Measurements from ENCODE around the gene TMEM80. TPM values are rescaled to one million over a fixed set of nuclear protein-coding genes. Genes with fewer than 3 reads are reported as not detected.

TMEM80 gene
- total RNA-seq, 4 donors from 2014 or later: 15.3 to 43.9 (median 38.1) TPM

- peak within 1 kb of the TSS; percentile 78 to 98 (median 96) for H3K27ac ChIP-seq
- peak; percentile 76 to 82 for DNase-seq (ENCODE audit: low spot score in 2 of 2)
- no peaks in the 10 kb centered on the region for H3K9me3 ChIP-seq
- 0% methylated on average over 23 to 42 of the region's 112 CpGs for WGBS, 2 donors
- no peaks in the 10 kb centered on the region for H3K27me3 ChIP-seq
- H3K4me1 ChIP-seq: peaks cover 0 to 33% (median 26%) of the 10 kb centered on the region in 4 donors
- H3K36me3 ChIP-seq: peaks cover 0 to 4% (median 0%) of the 10 kb centered on the region in 3 donors
- peak within 1 kb of the TSS; percentile 72 to 100 (median 100) for H3K4me3 ChIP-seq
- TF ChIP-seq CTCF (IDR thresholded peaks at IDR 0.05) (peak; percentile 2 to 65 (median 28)), POLR2A (IDR thresholded peaks at IDR 0.05) (peak; percentile 48 to 83), EP300 (IDR thresholded peaks at IDR 0.05) (peak in 1 of 2 donors; percentile 77)
Measured at GRCh38 chr11:747158-748006, 51.8 kb downstream of the TMEM80 start, which contains the start of gene TALDO1. TSS of gene TALDO1 (plus strand) at chr11:747464. CDS start at chr11:747482, 18 bp downstream.

GRCh38 chr11:748007-748359, 52.4 kb downstream of the TMEM80 start:
- H3K27me3 ChIP-seq: no peaks in the 10 kb centered on the region
- H3K4me3 ChIP-seq: peak overlapping the region; percentile 72 to 100 (median 100)
- WGBS, 2 donors: 5% methylated on average over 16 to 17 of the region's 18 CpGs
- peaks cover 0 to 33% (median 26%) of the 10 kb centered on the region in 4 donors for H3K4me1 ChIP-seq
- TF ChIP-seq EP300 (IDR thresholded peaks at IDR 0.05) (no peak), CTCF (IDR thresholded peaks at IDR 0.05) (no peak), POLR2A (IDR thresholded peaks at IDR 0.05) (no peak)
- DNase-seq (ENCODE audit: low spot score in 2 of 2): no peak
- peak overlapping the region; percentile 78 to 98 (median 96) for H3K27ac ChIP-seq
- no peaks in the 10 kb centered on the region for H3K9me3 ChIP-seq
- H3K36me3 ChIP-seq: peaks cover 0 to 6% (median 0%) of the 10 kb centered on the region in 3 donors

GRCh38 chr11:749731-750130, 54.1 kb downstream of the TMEM80 start:
- no peaks in the 10 kb centered on the region for H3K9me3 ChIP-seq
- DNase-seq (ENCODE audit: low spot score in 2 of 2): no peak
- 42 to 70% methylated on average over 2 of the region's 2 CpGs for WGBS, 2 donors
- H3K36me3 ChIP-seq: peaks cover 0 to 6% (median 0%) of the 10 kb centered on the region in 3 donors
- H3K4me1 ChIP-seq: peaks cover 0 to 33% (median 26%) of the 10 kb centered on the region in 4 donors
- no peaks in the 10 kb centered on the region for H3K27me3 ChIP-seq
- H3K27ac ChIP-seq: peak overlapping the region in 1 of 4 donors; percentile 98
- H3K4me3 ChIP-seq: no peak overlapping the region
- no peak for TF ChIP-seq EP300 (IDR thresholded peaks at IDR 0.05)
- TF ChIP-seq CTCF (IDR thresholded peaks at IDR 0.05): no peak
- no peak for TF ChIP-seq POLR2A (IDR thresholded peaks at IDR 0.05)

Other genes with a start within 250 kb of the TMEM80 start
- gene PTDSS2, start 245.5 kb upstream of the TMEM80 start, total RNA-seq: 100 to 1,000 TPM in 1 of 4 donors, 10 to 100 TPM in 3; 54.2 to 100 (median 63.9) TPM
- 100 to 1,000 TPM; 220 to 303 (median 281) TPM for gene RNH1, start 188.6 kb upstream of the TMEM80 start, total RNA-seq
- gene HRAS, start 160.2 kb upstream of the TMEM80 start, total RNA-seq: 10 to 100 TPM; 64.3 to 71.1 (median 68.1) TPM
- 1 to 10 TPM in 1 of 4 donors, under 1 TPM in 2, not detected in 1; 0.22 to 1.4 (median 0.60) TPM for gene LRRC56, start 158.3 kb upstream of the TMEM80 start, total RNA-seq
- gene LMNTD2, start 135.1 kb upstream of the TMEM80 start, total RNA-seq: 1 to 10 TPM; 1.3 to 5.9 (median 3.2) TPM
- 10 to 100 TPM; 21.0 to 25.6 (median 23.1) TPM for gene RASSF7, start 134.8 kb upstream of the TMEM80 start, total RNA-seq
- 10 to 100 TPM; 27.1 to 49.2 (median 34.9) TPM for gene PHRF1, start 119.3 kb upstream of the TMEM80 start, total RNA-seq
- 10 to 100 TPM in 3 of 4 donors, 1 to 10 TPM in 1; 9.0 to 37.7 (median 27.5) TPM for gene IRF7, start 79.9 kb upstream of the TMEM80 start, total RNA-seq
- not detected for gene CDHR5, start 70.9 kb upstream of the TMEM80 start, total RNA-seq
- gene SCT, start 68.6 kb upstream of the TMEM80 start, total RNA-seq: not detected
- 1 to 10 TPM in 1 of 4 donors, under 1 TPM in 2, not detected in 1; 0.84 to 2.5 (median 0.90) TPM for gene DRD4, start 58.5 kb upstream of the TMEM80 start, total RNA-seq
- 10 to 100 TPM; 31.6 to 54.3 (median 41.2) TPM for gene DEAF1, start 594 bp upstream of the TMEM80 start, total RNA-seq
- 10 to 100 TPM; 29.1 to 48.0 (median 32.7) TPM for gene EPS8L2, start 10.4 kb downstream of the TMEM80 start, total RNA-seq
- gene TALDO1, start 51.6 kb downstream of the TMEM80 start, total RNA-seq: 100 to 1,000 TPM; 203 to 323 (median 241) TPM
- 10 to 100 TPM; 22.1 to 41.4 (median 27.3) TPM for gene GATD1, start 81.7 kb downstream of the TMEM80 start, total RNA-seq
- gene CEND1, start 94.3 kb downstream of the TMEM80 start, total RNA-seq: not detected
- gene SLC25A22, start 102.5 kb downstream of the TMEM80 start, total RNA-seq: 10 to 100 TPM in 2 of 4 donors, 1 to 10 TPM in 2; 8.0 to 17.5 (median 10.0) TPM
- gene PIDD1, start 109.4 kb downstream of the TMEM80 start, total RNA-seq: 10 to 100 TPM; 32.2 to 67.5 (median 35.9) TPM
- gene RPLP2, start 114.2 kb downstream of the TMEM80 start, total RNA-seq: 100 to 1,000 TPM; 404 to 765 (median 584) TPM
- 100 to 1,000 TPM; 136 to 314 (median 187) TPM for gene PNPLA2, start 123.1 kb downstream of the TMEM80 start, total RNA-seq
- gene CRACR2B, start 132.1 kb downstream of the TMEM80 start, total RNA-seq: 10 to 100 TPM in 3 of 4 donors, 1 to 10 TPM in 1; 7.1 to 19.7 (median 16.8) TPM
- 100 to 1,000 TPM; 264 to 309 (median 281) TPM for gene CD151, start 137.1 kb downstream of the TMEM80 start, total RNA-seq
- 100 to 1,000 TPM in 2 of 4 donors, 10 to 100 TPM in 2; 71.7 to 140 (median 110) TPM for gene POLR2L, start 146.7 kb downstream of the TMEM80 start, total RNA-seq
- gene TSPAN4, start 147.0 kb downstream of the TMEM80 start, total RNA-seq: 100 to 1,000 TPM; 139 to 256 (median 221) TPM
- 10 to 100 TPM; 47.9 to 83.4 (median 65.8) TPM for gene CHID1, start 215.0 kb downstream of the TMEM80 start, total RNA-seq
- 100 to 1,000 TPM in 1 of 4 donors, 10 to 100 TPM in 3; 70.8 to 136 (median 90.3) TPM for gene AP2A2, start 230.1 kb downstream of the TMEM80 start, total RNA-seq

Measured in tibial nerve (tissue), 4 donors.